HEK293 (cell line): ENCODE data around the gene PKDCC.
A peak's percentile ranks its signal among the peaks of the same experiment; 100 is the strongest.

Source experiments
- CTCF ChIA-PET: fragments of 350-600 bp; formaldehyde crosslinking; extraction: SDS; loops from one replicate; lab custom pipeline; 2021; ENCODE audit warnings: antibody characterized with exemption; lab: Yijun Ruan, JAX
- POLR2A ChIA-PET: fragments of 300-600 bp; formaldehyde crosslinking; extraction: SDS; loops from one replicate; lab custom pipeline; 2020; ENCODE audit warnings: antibody characterized with exemption, inconsistent platforms; lab: Yijun Ruan, JAX
- H3K27ac ChIP-seq: fragments of 200-500 bp; sonication (Bioruptor generic); 2 replicates; pipeline ENCODE4 v1.5.1; 2014; ENCODE audit warnings: low read depth, low read length, control low read depth, inconsistent platforms; ENCODE audit errors: extremely low read depth
- H3K36me3 ChIP-seq, 2 experiments: fragments of 200-500 bp in 1 of 2; sonication (Bioruptor generic) in 1 of 2; 1 replicate in 1 of 2; 2 replicates in 1 of 2; pipeline ENCODE4 v1.5.1; 2014 to 2017; ENCODE audit warnings: inconsistent platforms in 2 of 2, low read length in 2 of 2; ENCODE audit not compliant: control insufficient read depth in 2 of 2, insufficient read depth in 1 of 2
- H3K4me1 ChIP-seq: fragments of 200-500 bp; sonication (Bioruptor generic); 2 replicates; pipeline ENCODE4 v1.5.1; 2014; ENCODE audit warnings: mild to moderate bottlenecking, low read length, inconsistent platforms; ENCODE audit not compliant: control insufficient read depth, insufficient read depth
- H3K4me3 ChIP-seq: 2 replicates; pipeline ENCODE4 v1.5.1; 2011; ENCODE audit warnings: low read depth, mild to moderate bottlenecking, control low read depth, low read length, moderate library complexity
- H3K9me3 ChIP-seq: fragments of 200-500 bp; sonication (Bioruptor generic); 2 replicates; pipeline ENCODE4 v1.5.1; 2014; ENCODE audit warnings: low read depth, low read length, inconsistent platforms; ENCODE audit not compliant: control insufficient read depth, insufficient read depth
- SP7 ChIP-seq: fragments of 450-650 bp; formaldehyde crosslinking; IDR thresholded peaks from 2 replicates; pipeline ENCODE4 v1.5.1; 2016; ENCODE audit warnings: missing biosample characterization, missing genetic modification characterization
- ZNF2 ChIP-seq: fragments of 450-650 bp; formaldehyde crosslinking; IDR thresholded peaks from 2 replicates; pipeline ENCODE4 v1.5.1; 2016; ENCODE audit warnings: missing biosample characterization, missing genetic modification characterization
- ZNF585B ChIP-seq: fragments of 450-650 bp; formaldehyde crosslinking; IDR thresholded peaks from 2 replicates; pipeline ENCODE4 v1.5.1; 2016; ENCODE audit warnings: missing biosample characterization, missing genetic modification characterization
- ZNF654 ChIP-seq: fragments of 450-650 bp; formaldehyde crosslinking; IDR thresholded peaks from 2 replicates; pipeline ENCODE4 v1.5.1; 2016; ENCODE audit warnings: low read depth, missing biosample characterization, missing genetic modification characterization
- TF ChIP-seq, protein P1 (sequence below): fragments of 450-650 bp; formaldehyde crosslinking; conservative IDR thresholded peaks from 2 replicates; pipeline ENCODE4 v1.5.1; 2016; ENCODE audit warnings: low read depth, missing biosample characterization, missing genetic modification characterization
- TF ChIP-seq, protein P2 (sequence below): fragments of 450-650 bp; formaldehyde crosslinking; IDR thresholded peaks from 2 replicates; pipeline ENCODE4 v1.5.1; 2016; ENCODE audit warnings: missing biosample characterization, missing genetic modification characterization, low read depth
- TF ChIP-seq, protein P3 (sequence below): fragments of 450-650 bp; formaldehyde crosslinking; IDR thresholded peaks from 2 replicates; pipeline ENCODE4 v1.5.1; 2017; ENCODE audit warnings: missing biosample characterization, missing genetic modification characterization
- TF ChIP-seq, protein P4 (sequence below): fragments of 450-650 bp; formaldehyde crosslinking; IDR thresholded peaks from 2 replicates; pipeline ENCODE4 v1.5.1; 2016; ENCODE audit warnings: missing biosample characterization, missing genetic modification characterization
- TF ChIP-seq, protein P5 (sequence below): fragments of 450-650 bp; formaldehyde crosslinking; IDR thresholded peaks from 2 replicates; pipeline ENCODE4 v1.5.1; 2016; ENCODE audit warnings: missing biosample characterization, missing genetic modification characterization

PKDCC gene

DNA sequence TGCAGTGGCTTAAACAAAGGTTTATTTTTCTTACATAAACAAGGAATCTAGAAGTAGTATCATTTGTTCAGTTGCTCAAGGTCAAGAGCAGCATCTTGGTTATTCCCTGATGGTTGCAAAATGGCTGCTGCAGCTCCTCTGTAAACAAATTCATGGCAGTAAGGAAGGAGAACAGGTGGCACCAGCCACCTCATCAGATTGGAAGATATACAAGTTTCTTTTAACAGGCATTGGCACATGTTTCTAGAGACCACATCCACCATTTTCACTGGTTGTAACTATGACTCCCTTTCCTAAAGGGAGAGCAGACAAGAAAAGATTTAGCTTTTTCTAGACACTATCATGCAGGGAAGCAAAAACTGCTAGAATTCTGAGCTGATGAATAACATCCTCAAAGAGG, 46.3 kb downstream of the PKDCC start (continued):
- TF ChIP-seq, protein P1, sequence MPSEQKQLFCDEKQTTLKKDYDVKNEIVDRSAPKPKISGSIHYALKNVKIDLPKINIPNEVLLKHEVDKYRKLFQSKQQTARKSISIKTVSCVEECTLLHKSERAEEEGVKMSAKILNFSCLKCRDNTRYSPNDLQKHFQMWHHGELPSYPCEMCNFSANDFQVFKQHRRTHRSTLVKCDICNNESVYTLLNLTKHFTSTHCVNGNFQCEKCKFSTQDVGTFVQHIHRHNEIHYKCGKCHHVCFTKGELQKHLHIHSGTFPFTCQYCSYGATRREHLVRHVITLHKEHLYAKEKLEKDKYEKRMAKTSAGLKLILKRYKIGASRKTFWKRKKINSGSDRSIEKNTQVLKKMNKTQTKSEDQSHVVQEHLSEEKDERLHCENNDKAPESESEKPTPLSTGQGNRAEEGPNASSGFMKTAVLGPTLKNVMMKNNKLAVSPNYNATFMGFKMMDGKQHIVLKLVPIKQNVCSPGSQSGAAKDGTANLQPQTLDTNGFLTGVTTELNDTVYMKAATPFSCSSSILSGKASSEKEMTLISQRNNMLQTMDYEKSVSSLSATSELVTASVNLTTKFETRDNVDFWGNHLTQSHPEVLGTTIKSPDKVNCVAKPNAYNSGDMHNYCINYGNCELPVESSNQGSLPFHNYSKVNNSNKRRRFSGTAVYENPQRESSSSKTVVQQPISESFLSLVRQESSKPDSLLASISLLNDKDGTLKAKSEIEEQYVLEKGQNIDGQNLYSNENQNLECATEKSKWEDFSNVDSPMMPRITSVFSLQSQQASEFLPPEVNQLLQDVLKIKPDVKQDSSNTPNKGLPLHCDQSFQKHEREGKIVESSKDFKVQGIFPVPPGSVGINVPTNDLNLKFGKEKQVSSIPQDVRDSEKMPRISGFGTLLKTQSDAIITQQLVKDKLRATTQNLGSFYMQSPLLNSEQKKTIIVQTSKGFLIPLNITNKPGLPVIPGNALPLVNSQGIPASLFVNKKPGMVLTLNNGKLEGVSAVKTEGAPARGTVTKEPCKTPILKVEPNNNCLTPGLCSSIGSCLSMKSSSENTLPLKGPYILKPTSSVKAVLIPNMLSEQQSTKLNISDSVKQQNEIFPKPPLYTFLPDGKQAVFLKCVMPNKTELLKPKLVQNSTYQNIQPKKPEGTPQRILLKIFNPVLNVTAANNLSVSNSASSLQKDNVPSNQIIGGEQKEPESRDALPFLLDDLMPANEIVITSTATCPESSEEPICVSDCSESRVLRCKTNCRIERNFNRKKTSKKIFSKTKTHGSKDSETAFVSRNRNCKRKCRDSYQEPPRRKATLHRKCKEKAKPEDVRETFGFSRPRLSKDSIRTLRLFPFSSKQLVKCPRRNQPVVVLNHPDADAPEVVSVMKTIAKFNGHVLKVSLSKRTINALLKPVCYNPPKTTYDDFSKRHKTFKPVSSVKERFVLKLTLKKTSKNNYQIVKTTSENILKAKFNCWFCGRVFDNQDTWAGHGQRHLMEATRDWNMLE (tag by site-specific recombination), result no peak
- TF ChIP-seq, protein P2, sequence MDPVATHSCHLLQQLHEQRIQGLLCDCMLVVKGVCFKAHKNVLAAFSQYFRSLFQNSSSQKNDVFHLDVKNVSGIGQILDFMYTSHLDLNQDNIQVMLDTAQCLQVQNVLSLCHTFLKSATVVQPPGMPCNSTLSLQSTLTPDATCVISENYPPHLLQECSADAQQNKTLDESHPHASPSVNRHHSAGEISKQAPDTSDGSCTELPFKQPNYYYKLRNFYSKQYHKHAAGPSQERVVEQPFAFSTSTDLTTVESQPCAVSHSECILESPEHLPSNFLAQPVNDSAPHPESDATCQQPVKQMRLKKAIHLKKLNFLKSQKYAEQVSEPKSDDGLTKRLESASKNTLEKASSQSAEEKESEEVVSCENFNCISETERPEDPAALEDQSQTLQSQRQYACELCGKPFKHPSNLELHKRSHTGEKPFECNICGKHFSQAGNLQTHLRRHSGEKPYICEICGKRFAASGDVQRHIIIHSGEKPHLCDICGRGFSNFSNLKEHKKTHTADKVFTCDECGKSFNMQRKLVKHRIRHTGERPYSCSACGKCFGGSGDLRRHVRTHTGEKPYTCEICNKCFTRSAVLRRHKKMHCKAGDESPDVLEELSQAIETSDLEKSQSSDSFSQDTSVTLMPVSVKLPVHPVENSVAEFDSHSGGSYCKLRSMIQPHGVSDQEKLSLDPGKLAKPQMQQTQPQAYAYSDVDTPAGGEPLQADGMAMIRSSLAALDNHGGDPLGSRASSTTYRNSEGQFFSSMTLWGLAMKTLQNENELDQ (tag by site-specific recombination), result no peak
- TF ChIP-seq, protein P3, sequence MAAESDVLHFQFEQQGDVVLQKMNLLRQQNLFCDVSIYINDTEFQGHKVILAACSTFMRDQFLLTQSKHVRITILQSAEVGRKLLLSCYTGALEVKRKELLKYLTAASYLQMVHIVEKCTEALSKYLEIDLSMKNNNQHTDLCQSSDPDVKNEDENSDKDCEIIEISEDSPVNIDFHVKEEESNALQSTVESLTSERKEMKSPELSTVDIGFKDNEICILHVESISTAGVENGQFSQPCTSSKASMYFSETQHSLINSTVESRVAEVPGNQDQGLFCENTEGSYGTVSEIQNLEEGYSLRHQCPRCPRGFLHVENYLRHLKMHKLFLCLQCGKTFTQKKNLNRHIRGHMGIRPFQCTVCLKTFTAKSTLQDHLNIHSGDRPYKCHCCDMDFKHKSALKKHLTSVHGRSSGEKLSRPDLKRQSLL (tag by site-specific recombination), result no peak
- TF ChIP-seq, all 188 proteins: peak for 0

DNA sequence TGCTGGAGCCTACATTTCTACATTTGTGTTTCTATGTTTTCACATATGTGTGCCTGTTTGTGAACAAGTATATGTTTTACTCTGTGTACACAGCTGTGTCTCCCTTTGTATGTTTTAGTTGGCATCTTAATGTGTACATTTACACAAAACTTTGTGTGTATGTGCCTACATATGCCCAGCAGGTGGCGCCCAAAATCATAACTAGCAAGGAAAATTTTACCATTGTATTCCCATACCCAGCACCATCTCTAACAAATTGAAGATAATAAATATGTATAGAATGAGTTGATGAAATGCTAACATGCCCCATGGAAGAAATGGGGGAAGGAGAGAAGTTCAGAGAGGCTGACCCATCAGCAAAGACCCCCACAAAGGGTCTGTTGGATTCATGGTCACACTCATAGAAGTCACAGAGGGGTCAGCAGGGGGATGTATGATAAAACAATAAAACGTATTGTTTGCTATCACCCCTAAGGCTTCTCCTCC, 48.1 kb downstream of the PKDCC start:
- POLR2A ChIA-PET, result interaction anchor here (0.9 kb wide), 1 partner anchor 101 kb away, joined by 3 read pairs; no protein-coding TSS in a partner anchor

More for the DNA sequence above, 48.1 kb downstream of the PKDCC start:
- CTCF ChIA-PET, result interaction anchor here (0.6 to 5.5 kb wide), 44 partner anchors 8 to 266 kb away, joined by 3 to 52 read pairs (median 4); no protein-coding TSS in a partner anchor
- TF ChIP-seq ZNF654 (tag by site-specific recombination) (peak; percentile 79), ZNF585B (tag by site-specific recombination) (no peak), ZNF2 (0 out of 2 replicates have a peak, but pooled peaks have one; percentile 23), SP7 (tag by site-specific recombination) (no peak)
- TF ChIP-seq, protein P4, sequence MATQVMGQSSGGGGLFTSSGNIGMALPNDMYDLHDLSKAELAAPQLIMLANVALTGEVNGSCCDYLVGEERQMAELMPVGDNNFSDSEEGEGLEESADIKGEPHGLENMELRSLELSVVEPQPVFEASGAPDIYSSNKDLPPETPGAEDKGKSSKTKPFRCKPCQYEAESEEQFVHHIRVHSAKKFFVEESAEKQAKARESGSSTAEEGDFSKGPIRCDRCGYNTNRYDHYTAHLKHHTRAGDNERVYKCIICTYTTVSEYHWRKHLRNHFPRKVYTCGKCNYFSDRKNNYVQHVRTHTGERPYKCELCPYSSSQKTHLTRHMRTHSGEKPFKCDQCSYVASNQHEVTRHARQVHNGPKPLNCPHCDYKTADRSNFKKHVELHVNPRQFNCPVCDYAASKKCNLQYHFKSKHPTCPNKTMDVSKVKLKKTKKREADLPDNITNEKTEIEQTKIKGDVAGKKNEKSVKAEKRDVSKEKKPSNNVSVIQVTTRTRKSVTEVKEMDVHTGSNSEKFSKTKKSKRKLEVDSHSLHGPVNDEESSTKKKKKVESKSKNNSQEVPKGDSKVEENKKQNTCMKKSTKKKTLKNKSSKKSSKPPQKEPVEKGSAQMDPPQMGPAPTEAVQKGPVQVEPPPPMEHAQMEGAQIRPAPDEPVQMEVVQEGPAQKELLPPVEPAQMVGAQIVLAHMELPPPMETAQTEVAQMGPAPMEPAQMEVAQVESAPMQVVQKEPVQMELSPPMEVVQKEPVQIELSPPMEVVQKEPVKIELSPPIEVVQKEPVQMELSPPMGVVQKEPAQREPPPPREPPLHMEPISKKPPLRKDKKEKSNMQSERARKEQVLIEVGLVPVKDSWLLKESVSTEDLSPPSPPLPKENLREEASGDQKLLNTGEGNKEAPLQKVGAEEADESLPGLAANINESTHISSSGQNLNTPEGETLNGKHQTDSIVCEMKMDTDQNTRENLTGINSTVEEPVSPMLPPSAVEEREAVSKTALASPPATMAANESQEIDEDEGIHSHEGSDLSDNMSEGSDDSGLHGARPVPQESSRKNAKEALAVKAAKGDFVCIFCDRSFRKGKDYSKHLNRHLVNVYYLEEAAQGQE, result no peak
- TF ChIP-seq, protein P5, sequence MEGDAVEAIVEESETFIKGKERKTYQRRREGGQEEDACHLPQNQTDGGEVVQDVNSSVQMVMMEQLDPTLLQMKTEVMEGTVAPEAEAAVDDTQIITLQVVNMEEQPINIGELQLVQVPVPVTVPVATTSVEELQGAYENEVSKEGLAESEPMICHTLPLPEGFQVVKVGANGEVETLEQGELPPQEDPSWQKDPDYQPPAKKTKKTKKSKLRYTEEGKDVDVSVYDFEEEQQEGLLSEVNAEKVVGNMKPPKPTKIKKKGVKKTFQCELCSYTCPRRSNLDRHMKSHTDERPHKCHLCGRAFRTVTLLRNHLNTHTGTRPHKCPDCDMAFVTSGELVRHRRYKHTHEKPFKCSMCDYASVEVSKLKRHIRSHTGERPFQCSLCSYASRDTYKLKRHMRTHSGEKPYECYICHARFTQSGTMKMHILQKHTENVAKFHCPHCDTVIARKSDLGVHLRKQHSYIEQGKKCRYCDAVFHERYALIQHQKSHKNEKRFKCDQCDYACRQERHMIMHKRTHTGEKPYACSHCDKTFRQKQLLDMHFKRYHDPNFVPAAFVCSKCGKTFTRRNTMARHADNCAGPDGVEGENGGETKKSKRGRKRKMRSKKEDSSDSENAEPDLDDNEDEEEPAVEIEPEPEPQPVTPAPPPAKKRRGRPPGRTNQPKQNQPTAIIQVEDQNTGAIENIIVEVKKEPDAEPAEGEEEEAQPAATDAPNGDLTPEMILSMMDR (tag by site-specific recombination), result peak; percentile 58; the same call in 1 of the 2 replicates
- Histone ChIP-seq H3K9me3 (no peaks in the 10 kb centered on the region), H3K36me3 (no peaks in the 10 kb centered on the region), H3K4me1 (peaks cover 4% of the 10 kb centered on the region; the same call in 1 of the 2 replicates), H3K4me3 (no peak overlapping the region), H3K27ac (no peak overlapping the region)
